Stimulated activated CD8-positive, alpha-beta memory T cell treated with anti-CD3 and anti-CD28 coated beads, Interleukin-4, amount 100 ng/mL, for 48 hours (primary cell): ENCODE data around the gene C2orf49.

Experiments
- DNase-seq: peaks from one replicate; pipeline ENCODE4 v3.0.0-alpha.2; 2020

The C2orf49 gene

DNA sequence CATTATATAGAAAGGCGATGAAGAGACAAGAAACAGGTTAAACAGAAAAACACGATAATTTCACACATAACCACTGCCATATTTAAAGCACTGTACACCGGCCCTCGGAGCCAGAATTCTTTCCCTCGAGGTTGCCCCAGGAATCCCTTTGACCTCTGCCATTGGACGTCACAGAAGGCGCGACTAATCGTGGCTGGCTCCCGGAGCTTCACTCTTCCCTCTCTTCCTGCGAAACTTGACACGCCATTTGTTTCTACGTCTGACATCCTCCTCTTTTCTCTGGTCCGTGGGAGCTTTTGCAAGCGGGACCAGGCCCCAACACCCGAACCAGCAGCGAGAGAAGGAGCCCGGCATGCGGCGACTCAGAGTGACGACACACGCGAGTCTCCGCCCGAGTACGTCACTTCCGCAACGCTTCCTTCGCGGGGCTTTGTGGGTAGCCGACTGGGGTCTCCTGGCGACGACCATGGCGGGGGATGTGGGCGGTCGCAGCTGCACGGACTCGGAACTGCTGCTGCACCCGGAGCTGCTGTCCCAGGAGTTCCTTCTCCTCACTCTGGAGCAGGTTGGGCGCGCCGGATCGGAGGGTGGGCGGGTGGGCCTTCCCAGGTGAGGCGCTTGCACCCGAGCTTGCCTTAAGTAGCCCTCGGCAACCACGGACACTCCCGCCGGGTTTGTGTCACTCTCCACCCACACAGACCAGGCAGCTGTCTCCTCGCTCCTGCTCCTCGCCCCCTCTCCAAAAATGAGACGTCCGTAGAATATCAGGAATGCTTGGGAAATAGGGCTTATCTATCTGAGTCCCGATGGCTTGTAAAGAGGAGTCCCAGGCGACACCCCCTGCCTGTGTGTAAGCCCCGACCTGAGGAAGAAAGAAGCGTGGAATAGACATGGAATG lies at the start of gene C2orf49:
C2orf49 (plus strand) TSS at position 419 of the 898 bp plus-strand sequence; CDS start at position 467, 48 bp downstream.
- DNase-seq, result peak; percentile 94

DNA sequence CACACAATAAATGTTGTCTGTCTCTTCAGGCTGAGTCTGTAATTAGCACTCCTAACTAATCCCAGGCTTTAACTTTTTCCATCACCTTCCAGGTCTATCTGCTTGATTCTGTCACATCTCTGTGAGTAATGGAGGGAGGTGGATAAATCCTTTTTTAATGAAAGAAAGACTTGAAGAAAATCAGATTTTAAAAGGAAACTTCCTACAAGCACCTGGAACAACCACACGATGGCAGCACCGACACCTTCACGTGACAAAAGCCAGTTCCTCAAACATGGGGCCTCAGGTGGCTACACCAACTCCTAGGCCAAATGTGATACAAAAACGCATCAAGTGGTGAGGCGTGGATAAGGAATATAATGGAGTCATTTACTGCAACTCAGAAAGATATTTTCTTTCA lies 49.6 kb upstream of the C2orf49 start:
- peak; percentile 48 for DNase-seq

DNA sequence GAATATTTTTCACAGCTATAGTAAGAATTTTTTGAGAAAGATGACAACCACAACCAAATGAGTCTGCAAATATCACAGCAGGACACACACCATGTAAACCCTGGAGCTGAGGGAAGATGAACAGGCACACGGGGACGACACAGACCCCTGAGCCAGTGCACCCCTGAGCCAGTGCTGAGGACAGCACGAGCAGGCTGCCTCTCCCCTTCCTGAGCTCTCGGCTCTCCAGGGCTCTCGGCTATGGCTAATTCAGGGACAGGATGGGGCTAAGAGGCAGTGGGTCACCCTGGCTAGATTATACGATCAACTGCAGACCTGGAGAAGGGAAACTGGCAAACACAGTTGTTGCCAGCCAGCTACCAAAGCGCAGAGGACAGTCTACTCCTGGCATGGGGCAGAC lies 49.2 kb upstream of the C2orf49 start:
- no peak for DNase-seq

DNA sequence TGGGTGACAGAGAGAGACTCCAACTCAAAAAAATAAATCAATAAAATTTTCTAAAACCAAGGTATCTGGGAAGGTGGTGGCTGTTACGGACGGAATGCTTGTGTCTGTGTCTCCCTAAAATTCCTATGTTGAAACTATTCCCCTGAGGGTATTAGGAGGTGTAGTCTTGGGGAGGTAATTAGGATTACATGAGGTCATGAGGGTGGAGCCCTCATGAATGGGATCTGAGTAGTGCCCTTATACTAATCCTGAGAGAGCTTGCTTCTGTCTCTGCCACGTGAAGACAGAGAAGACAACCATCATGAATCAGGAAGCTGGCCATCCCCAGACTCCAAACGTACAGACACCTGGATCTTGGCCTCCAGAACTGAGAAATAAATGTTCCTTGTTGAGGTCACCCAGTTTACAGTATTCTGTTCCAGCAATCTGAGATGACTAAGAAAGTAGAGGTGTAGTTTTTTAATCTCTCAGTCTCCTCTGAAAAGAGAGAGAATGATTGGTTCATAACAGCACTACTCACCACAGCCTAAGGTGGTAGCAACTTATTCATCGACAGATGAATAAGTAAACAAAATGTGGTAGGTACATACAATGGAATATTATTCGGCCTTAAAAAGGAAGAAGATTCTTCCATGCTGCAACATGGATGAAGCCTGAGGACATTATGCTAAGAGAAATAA lies 46.2 kb upstream of the C2orf49 start:
- DNase-seq, result no peak

DNA sequence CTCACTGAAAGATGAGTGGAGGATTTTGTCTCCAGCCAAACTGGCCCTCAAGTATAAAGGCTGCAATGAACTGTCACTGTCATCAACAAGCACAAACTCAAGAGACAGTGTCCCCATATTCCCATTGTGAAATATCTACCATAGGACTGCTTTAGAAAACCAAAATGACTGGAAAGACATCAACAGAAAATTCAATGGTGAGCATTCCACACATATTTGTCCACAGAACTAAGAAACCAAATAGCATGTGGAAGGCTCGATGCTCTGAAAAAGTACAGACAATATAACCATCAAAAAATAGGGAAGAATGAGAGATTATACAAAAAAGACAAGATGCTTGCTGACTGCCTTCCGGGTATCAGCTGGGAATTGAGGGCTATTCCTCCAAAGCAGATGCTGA lies 45.4 kb upstream of the C2orf49 start:
- no peak for DNase-seq

DNA sequence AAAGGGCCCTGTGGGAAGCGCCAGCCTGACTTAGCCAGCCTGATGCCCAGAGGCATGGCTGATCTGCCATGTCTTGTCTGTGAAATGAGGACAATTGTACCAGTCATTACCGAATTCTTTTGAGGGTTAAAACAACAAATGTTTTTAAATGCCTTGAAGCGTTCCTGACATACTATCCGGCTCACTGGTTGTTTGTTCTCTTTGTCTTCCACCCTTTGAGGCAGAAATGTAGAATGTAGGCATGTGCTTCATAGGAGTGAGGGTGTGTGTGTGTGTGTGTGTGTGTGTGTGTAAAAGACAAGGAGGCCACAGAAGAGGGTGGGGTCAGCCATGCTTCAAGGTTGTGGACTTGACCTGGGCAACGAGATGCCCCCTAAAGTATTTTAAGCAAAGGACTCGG lies 43.3 kb upstream of the C2orf49 start:
- no peak for DNase-seq

DNA sequence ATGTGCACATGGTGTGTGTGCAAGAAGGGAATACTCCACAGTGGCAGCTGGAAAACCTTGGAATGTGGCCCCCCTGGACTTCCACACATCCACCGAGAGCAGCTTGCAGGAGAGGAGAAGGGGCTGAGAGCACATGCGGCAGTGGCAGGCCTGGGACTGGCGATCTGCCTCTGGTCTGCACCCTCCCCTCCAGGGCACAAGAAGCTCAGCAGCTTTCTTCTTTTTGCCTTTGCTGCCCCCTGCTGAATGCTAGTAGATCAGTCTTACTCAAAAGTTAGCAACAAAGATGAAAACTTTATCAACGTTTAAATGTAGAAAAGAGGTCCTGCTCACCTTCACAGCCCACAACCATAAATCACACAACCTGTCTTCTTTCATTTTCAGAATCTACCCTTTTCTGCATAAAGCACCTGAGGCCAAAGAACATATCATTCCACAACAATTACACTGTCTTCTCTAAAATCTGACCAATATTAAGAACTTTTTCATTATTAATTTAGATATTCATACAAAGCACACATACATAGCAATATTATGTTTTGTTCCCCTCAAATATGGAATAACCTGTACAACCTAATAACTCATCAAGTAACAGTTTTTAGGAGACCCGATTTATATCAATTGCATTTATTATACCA lies 42.4 kb upstream of the C2orf49 start:
- DNase-seq, result peak; percentile 31

DNA sequence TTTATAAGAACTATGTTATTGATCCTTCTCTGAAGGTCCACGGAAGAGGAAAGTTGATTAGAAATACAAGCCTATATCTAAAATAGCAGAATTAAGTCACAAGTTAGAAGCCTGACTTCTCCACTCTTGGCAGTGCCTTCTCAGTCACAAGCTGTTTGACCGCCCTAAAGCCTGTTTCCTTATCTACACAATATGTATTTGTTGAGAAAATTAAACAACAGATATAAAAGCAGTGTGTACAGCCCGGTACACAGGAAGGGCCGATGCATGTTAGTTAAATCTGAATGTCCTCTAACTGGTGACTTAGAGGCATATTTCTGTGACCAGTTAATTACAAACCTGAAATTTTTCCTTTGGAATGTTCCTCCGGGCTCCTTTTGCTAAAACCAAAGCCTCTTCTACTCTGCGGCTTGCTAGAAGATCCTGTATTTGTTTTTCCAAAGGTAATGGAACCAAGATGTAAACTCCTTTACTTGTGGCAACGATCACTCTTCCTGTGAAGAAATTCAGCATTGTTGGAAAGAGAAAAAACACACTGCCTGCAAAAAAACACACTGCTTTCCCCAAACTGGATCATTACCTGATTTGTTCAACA lies 41.2 kb upstream of the C2orf49 start:
- no peak for DNase-seq

DNA sequence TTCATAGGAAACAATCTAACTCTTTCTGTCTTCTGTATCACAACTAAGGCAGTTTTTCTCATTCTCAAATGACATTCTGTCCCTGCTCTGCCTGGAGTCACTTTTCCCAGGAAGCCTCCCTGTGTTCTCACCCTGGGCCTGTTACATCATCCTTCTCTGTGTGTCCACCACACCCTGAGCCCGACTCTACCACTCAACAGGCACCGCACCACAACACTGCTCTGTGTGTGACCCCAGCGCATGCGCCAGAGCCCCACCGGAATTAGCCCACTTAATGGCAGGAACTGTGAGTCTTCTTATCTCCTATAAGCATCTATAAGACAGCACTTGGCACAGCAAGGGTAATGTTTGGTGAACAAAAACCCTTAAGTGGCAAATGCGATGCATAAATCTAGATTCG lies 40.1 kb upstream of the C2orf49 start:
- DNase-seq, result no peak

DNA sequence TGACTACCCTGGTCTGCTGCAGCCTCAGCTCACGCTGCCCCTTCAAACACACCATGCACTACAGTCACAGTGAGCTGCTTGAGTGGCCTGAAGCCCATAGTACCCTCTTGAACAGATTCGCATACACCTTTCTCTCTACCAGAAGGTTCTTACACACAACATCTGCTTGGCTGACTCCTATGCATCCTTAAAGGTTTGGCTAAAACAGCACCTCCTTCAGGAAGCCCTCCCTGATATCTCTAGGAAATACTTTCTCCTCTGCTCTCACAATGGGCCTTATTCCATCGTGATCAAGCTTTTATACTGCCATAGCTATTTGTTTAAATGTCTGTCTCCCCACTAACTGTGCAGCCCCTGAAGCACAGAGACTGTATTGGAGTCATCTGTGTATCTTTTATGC lies 39.3 kb upstream of the C2orf49 start:
- no peak for DNase-seq

DNA sequence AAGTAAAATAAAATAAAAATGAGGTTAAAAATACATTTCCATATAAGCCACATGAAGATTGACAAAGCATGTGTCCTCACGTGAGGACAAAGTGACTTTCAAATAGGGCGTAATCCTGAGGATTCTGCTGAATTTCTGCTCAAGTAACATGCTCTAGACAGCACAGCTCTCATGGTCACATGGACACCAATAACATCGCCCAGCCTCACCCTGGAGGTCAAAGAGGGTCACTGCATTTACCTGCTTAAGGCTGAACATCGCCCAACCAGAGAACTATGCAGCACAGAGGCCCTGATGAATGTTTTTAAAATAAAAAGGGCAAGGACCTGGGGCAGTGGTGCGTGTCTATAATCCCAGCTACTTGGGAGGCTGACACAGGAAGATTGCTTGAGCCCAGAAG lies 38.0 kb upstream of the C2orf49 start:
- DNase-seq, result no peak

DNA sequence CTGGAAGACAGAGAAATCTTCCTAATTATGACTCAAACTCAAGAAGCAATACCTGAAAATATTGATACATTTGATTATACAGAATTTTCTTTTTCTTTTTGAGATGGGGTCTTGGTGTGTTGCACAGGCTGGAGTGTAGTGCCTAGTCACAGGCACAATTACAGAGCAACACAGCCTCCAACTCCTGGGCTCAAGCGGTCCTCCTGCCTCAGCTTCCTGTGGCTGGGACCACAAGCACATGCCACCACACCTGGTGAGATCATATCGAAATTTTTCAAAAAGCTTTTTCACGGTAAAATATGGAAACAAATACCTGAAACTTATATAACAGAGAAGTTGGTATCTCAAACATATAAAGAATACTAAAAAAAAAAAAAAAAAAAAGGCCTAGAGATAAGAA lies 35.7 kb upstream of the C2orf49 start:
- DNase-seq, result no peak

DNA sequence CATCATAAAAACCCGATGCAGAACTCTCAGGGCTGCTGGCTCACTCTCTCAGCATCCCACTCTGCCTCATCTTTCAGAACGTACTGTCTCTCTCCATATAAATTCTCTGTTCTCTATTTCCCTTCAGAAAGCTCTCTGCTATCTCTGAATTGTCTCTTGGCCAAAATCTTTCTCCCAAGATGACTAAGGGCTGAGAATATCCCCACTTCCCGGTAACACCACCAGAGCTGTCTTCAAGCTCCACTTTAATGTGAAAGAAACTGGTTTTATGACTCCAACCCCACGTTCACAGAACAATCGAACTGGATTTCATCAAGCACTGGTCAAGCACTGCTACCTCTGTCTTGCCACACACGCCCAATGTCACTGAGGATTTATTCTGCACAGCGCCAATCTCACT lies 30.2 kb upstream of the C2orf49 start:
- no peak for DNase-seq

DNA sequence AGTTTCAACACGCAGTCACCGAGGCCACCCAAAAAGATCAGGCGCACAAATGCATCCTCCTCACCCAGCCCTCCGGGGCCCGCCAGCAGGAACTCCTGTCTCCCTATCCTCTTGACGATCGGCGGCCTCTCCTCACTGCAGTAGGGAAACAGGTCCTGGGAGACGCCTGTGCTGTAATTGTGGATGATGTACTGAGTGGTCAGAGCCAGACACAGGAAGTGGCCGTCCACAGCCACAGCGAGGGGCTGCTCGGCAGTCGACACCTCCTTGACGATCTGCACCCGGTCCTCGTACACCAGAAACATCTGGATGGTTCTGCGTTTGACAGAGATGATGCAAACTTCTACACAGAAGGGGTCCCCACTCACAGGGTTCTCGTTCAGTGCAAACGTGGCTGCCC lies 29.8 kb upstream of the C2orf49 start:
- no peak for DNase-seq

DNA sequence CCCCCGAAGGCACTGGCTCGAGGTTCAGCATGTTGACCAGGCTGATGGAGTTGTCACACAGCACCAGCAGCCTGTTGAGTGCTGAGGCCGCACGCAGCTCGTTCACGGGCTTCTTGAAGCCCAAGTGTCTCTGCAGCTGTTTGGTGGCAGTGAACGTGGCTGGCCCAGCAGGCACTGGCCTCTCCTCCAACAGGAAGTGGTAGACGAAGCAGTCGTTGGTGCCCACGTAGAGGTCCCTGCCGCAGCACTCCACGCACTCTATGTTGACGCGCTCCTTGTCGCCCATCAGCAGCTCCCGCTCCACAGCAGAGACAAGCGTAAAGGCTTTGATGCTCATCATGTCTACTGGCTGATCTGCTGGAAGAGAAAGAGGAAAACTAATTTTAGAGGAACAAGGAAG lies 29.4 kb upstream of the C2orf49 start:
- DNase-seq, result no peak

DNA sequence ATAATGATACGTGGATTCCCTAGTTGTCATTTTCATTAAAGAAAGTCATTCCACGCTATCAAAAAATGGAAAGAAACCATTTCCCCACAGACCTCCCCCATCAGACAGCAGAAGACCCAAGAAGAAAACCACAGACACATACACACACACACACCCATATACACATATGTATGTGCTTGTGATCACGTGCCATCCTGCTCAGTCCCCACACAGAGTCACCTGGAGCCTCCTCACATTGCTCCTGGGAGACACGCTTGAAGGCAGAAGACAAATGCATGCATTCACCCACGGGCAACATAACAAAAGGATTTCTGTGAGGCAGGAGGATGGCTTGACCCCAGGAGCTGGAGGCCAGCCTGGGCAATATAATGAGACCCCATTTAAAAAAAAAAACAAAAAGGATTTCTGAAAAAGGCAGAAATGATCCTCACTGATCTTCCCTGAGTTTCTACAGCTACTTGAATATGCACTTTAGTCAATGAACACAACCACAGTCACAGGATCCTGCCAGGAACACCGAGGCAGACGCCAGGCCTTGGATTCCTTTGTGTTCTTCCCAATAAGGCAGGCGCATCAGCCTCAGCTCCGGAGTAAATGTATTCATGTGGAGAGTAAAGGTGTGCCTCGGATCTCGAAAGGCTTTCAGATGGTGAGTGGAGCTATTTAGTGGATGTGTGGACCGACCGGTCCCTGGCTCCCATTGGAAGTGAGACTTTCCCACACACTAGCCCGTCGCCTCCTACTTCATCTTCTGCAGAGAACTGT lies 28.8 kb upstream of the C2orf49 start:
- DNase-seq, result no peak

DNA sequence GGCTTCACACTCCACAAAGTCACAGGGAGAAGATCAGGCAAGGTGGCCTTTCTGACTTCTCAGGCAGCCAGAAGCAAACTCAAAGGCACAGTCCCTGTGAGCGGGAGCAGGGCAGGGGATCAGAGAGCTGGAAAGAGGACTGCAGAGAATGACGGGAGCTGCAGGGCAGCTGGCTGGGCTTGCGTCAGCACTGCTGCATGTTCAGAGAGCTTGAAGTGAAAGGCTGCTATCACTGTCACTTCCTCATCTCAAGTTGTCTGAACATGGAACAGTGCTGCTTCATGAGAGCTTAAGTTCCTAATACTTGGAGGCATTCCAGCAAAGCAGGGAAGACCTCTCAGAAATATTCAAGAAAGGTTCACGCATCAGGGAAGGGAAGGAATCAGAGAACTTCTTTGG lies 28.2 kb upstream of the C2orf49 start:
- no peak for DNase-seq

DNA sequence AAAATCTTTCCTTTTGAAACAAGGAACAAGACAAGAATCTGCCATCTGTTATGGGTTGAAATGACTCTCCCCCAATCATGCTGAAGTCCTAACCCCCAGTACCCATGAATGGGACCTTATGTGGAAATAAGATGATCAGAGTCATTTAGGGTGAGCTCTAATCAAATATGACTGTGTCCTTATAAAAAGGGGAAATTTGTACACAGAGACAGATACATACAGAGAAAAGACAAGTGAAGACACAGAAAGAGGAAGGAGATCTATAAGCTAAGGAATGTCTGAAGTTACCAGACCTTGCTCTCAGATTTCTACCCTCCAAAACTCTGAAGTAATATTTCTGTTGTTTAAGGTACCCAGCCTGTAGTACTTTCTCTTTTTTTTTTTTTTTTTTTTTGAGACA lies 23.5 kb upstream of the C2orf49 start:
- no peak for DNase-seq

DNA sequence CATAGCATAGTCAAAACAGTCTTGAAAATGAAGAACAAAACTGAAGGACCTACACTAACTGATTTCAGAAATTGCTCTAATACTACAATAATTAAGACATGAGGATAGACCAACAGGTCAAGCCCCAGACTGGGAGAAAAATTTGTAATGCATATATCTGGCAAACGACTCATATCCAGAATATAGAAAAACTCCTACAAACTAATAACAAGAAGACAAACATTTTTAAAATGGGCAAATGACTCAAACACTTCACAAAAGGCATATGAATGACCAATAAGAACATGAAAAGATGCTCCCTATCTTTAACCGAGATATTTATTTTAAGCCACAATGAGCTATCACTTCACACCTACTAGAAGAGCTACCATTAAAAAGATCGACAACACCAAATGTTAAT lies 22.0 kb upstream of the C2orf49 start:
- no peak for DNase-seq

DNA sequence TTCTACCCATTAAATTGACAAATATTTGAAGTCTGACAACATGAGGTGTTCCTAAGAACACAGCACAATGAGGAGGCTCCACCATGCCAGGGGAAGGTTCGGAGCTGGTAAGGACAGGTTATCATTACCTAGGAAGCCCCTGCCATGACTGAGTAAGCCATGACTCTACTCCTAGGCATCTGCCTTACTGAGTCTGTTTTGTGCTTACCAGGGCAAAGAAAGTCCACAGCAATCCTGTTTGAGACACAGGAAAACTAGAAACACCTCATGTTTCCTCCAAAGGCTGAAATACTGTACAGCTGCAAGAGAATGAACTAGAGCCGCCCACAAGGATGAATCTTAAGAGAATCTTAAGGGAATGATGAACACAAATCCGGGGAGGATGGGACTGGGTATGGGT lies 19.4 kb upstream of the C2orf49 start:
- DNase-seq, result no peak

DNA sequence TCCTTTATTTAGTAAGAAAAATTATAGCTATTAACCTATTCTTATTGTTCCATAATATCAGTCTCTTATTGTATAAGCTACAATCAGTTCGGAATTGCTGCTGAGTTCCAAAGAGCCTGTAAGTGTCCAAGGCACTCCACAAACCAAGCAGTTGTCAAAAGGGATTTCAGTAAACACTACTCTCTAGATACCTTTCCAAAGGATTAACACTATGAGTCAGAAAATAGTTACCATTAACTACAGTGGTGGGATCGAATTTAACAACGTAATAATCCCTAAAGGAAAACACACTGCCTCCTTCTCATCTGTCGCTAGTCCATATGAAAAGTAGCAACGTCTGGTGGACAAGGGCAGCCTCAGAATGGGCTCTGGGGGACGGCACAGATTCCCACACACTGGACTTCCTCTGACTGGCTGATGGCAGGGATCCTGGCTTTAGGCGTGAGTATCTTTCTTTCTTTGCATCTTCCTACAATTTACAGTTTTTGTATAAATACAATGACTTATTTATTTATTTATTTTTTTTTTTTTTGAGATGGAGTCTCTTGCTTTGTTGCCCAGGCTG lies 16.6 kb upstream of the C2orf49 start:
- no peak for DNase-seq

DNA sequence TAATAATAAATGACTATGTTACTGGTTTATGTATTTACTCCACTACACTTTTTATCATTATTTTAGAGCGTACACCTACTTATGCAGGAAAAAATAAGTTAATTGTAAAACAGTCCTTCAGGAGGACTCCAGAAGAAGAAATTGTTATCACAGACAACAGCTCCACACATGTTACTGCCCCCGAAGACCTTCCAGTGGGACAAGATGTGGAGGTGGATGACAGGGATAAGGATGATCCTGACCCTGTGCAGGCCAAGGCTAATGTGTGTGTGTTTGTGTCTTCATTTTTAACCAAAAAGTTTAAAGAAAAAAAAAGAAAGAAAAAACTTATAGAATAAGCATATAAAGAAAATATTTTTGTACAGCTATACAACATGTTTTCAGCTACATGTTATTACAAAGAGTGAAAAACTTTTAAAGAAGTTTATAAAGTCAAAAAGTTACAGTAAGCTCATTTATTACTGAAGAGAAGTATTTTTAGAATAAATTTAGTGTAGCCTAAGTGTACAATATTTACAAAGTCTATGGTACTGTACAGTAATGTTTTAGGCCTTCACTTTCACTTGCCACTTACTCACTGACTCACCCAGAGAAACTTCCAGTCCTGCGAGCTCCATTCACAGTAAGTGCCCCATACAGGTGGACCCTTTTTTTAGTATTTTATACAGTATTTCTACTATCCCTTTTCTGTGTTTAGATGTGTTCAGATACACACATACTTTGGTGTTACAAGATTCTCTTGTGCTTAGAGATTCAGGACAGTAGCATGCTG lies 15.3 kb upstream of the C2orf49 start:
- DNase-seq, result no peak
